GM12892 (cell line): ENCODE data around the gene PPP6R2.

Experiments used
- POLR2A ChIP-seq: IDR thresholded peaks from 2 replicates; pipeline ENCODE4 v1.6.1; 2011; ENCODE audit warnings: low read depth, low read length, control low read depth
- TAF1 ChIP-seq: IDR thresholded peaks from 2 replicates; pipeline ENCODE4 v1.6.1; 2011; ENCODE audit warnings: low read depth, mild to moderate bottlenecking, control low read depth, low read length, borderline replicate concordance

- TF ChIP-seq POLR2A, result no peak
- no peak for TF ChIP-seq TAF1
Observed at GRCh38 chr22:50298937-50299784, 44.0 kb upstream of the PPP6R2 start.
